ENCODE results near the gene TRAK1.

Gene TRAK1

GRCh38 chr3:42077785-42078184, 13.4 kb upstream of the TRAK1 start:
- TF ChIP-seq CTCF (IDR thresholded peaks at IDR 0.05; ENCODE audit: low read length, missing control alignments), result no peak
- no peak overlapping the region for H3K4me3 ChIP-seq (replicated peaks; ENCODE audit: low read depth, low read length)
- no peak for DNase-seq (ENCODE audit: low read depth)

DNA sequence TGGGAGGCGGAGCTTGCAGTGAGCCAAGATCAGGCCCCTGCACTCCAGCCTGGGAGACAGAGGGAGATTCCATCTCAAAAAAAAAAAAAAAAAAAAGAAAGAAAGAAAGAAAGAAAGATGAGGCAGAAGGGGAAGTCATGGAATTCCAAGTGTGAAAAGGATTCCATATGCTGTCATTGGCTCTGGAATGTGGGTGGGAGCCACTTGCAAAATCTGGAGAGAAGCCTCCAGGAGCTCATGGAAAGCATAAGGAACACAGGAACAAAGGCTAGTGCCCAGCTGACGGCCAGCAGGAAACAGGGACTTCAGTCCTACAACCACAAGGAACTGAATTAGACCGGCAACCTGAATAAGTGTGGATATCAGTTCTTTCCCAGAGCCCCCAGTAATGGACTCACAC, 12.5 kb upstream of the TRAK1 start:
- no peak overlapping the region for H3K4me3 ChIP-seq (replicated peaks; ENCODE audit: low read depth, low read length)
- no peak for DNase-seq (ENCODE audit: low read depth)
- no peak for TF ChIP-seq CTCF (IDR thresholded peaks at IDR 0.05; ENCODE audit: low read length, missing control alignments)

DNA sequence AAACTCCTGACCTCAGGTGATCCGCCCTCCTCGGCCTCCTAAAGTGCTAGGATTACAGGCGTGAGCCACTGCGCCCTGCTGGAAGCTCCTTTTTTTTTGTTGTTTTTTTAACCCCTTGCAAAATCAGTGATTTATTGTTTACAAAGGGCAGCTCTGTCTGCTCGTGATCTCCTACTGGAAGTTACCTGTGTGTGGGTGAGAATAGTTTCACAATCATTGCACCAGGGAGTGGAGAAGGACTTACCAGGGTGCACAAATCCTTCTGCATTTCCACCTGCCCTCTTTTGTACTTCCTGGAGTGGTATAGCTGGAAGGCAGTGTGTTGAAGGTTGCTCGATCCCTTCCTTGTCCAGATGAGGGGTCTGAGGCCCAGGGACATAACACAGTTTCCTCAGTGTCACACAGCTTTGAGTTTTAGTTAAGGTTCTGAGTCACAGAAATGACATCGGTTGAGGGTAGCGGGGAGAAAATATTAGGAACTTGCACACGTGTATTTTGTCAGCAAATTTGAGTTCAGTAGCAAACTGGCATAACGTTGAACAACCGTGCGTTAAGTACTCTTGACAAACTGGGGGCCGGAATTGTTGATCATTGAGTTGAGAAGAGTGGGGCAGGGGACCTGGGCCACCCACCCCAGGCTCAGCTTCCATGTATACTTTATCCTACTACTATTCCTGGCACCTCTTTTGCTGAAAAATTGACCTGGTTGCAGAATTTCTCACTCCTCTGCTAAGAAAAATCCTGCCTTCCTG, 11.3 kb upstream of the TRAK1 start:
- DNase-seq (ENCODE audit: low read depth), result no peak
- no peak for TF ChIP-seq CTCF (IDR thresholded peaks at IDR 0.05; ENCODE audit: low read length, missing control alignments)
- H3K4me3 ChIP-seq (replicated peaks; ENCODE audit: low read depth, low read length), result no peak overlapping the region

- TF ChIP-seq CTCF (IDR thresholded peaks at IDR 0.05; ENCODE audit: low read length, missing control alignments), result no peak
- DNase-seq (ENCODE audit: low read depth), result peak; percentile 53
- no peak overlapping the region for H3K4me3 ChIP-seq (replicated peaks; ENCODE audit: low read depth, low read length)
Observed at GRCh38 chr3:42080453-42080872, 10.7 kb upstream of the TRAK1 start.

- H3K4me3 ChIP-seq (replicated peaks; ENCODE audit: low read depth, low read length), result no peak overlapping the region
- DNase-seq (ENCODE audit: low read depth), result no peak
- no peak for TF ChIP-seq CTCF (IDR thresholded peaks at IDR 0.05; ENCODE audit: low read length, missing control alignments)
Observed at GRCh38 chr3:42081838-42082473, 9.2 kb upstream of the TRAK1 start.

DNA sequence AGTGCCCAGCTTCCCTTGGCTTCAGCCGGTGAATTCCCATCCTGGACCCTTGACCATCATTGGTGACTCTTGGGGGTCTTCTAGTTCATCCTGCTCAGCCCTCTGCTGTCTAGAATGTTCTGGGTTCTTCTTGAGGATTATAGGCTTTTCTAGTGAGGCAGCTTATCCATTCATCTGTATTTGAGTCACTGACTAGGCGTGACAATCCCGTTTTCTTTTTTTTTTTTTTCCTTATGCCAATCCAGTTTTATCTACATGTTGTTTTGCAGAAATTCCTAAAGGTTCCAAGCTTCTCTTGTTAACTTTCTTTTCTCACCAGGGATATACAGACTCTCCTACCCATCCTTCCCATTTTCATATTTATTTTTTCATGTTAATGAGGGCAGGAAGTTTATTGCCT, 6.6 kb upstream of the TRAK1 start:
- no peak for DNase-seq (ENCODE audit: low read depth)
- TF ChIP-seq CTCF (IDR thresholded peaks at IDR 0.05; ENCODE audit: low read length, missing control alignments), result no peak
- no peak overlapping the region for H3K4me3 ChIP-seq (replicated peaks; ENCODE audit: low read depth, low read length)

Measured in fibroblast of pulmonary artery (primary cell).